NCI-H2029 treated with DMSO at 0.1 percent for 48 hours (cell line): ENCODE data around the gene ATRNL1.

Experiments used
- DNase-seq: peaks from one replicate; lab custom pipeline; 2025; lab: John Stamatoyannopoulos, UW

The ATRNL1 gene

GRCh38 chr10:115849197-115849596 lies 756.0 kb downstream of the ATRNL1 start:
- DNase-seq: no peak

GRCh38 chr10:115850666-115851065 lies 757.5 kb downstream of the ATRNL1 start:
- no peak for DNase-seq

- no peak for DNase-seq
Observed at GRCh38 chr10:115851695-115852094, 758.5 kb downstream of the ATRNL1 start.

- DNase-seq: no peak
Observed at GRCh38 chr10:115854740-115855435, 761.7 kb downstream of the ATRNL1 start.

- DNase-seq: no peak
Observed at GRCh38 chr10:115856580-115856979, 763.4 kb downstream of the ATRNL1 start.

GRCh38 chr10:115857856-115858255 lies 764.7 kb downstream of the ATRNL1 start:
- DNase-seq: no peak

GRCh38 chr10:115860182-115861107 lies 767.3 kb downstream of the ATRNL1 start:
- DNase-seq: no peak

- no peak for DNase-seq
Observed at GRCh38 chr10:115861455-115861854, 768.3 kb downstream of the ATRNL1 start.

GRCh38 chr10:115861864-115862263 lies 768.7 kb downstream of the ATRNL1 start:
- DNase-seq: no peak

- DNase-seq: no peak
Observed at GRCh38 chr10:115866174-115866573, 773.0 kb downstream of the ATRNL1 start.

GRCh38 chr10:115866691-115867090 lies 773.5 kb downstream of the ATRNL1 start:
- DNase-seq: no peak

GRCh38 chr10:115867305-115867704 lies 774.1 kb downstream of the ATRNL1 start:
- no peak for DNase-seq

GRCh38 chr10:115871855-115872254 lies 778.7 kb downstream of the ATRNL1 start:
- no peak for DNase-seq

GRCh38 chr10:115875172-115875571 lies 782.0 kb downstream of the ATRNL1 start:
- no peak for DNase-seq

- no peak for DNase-seq
Observed at GRCh38 chr10:115879372-115880089, 786.4 kb downstream of the ATRNL1 start.

GRCh38 chr10:115882021-115882420 lies 788.9 kb downstream of the ATRNL1 start:
- no peak for DNase-seq

- DNase-seq: no peak
Observed at GRCh38 chr10:115883372-115883771, 790.2 kb downstream of the ATRNL1 start.

GRCh38 chr10:115884331-115884730 lies 791.2 kb downstream of the ATRNL1 start:
- no peak for DNase-seq

- no peak for DNase-seq
Observed at GRCh38 chr10:115895166-115895565, 802.0 kb downstream of the ATRNL1 start.

- no peak for DNase-seq
Observed at GRCh38 chr10:115898242-115898641, 805.1 kb downstream of the ATRNL1 start.

- no peak for DNase-seq
Observed at GRCh38 chr10:115902596-115902995, 809.4 kb downstream of the ATRNL1 start.

- DNase-seq: no peak
Observed at GRCh38 chr10:115903207-115903606, 810.0 kb downstream of the ATRNL1 start.

GRCh38 chr10:115903845-115904244 lies 810.7 kb downstream of the ATRNL1 start:
- DNase-seq: no peak
